Measurements from ENCODE around the gene MISP. TPM values are rescaled to one million over a fixed set of nuclear protein-coding genes. Genes with fewer than 3 reads are reported as not detected.
A peak's percentile ranks its signal among the peaks of the same experiment; 100 is the strongest.

MISP gene
- total and polyA plus RNA-seq, 9 of the 15 experiments (the other 6 are each of a cell fraction or from before 2014, with no cell fraction given), result 0.04 to 0.29 (median 0.05) TPM; not detected in 5

GRCh38 chr19:792306-792885 is 41.5 kb downstream of the MISP start (continued):
- TF ChIP-seq, protein P1, sequence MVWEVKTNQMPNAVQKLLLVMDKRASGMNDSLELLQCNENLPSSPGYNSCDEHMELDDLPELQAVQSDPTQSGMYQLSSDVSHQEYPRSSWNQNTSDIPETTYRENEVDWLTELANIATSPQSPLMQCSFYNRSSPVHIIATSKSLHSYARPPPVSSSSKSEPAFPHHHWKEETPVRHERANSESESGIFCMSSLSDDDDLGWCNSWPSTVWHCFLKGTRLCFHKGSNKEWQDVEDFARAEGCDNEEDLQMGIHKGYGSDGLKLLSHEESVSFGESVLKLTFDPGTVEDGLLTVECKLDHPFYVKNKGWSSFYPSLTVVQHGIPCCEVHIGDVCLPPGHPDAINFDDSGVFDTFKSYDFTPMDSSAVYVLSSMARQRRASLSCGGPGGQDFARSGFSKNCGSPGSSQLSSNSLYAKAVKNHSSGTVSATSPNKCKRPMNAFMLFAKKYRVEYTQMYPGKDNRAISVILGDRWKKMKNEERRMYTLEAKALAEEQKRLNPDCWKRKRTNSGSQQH (CRISPR knock-in tag; IDR thresholded peaks at IDR 0.05), result no peak
- TF ChIP-seq SMAD3 (CRISPR knock-in tag; conservative IDR thresholded peaks at IDR 0.05) (no peak), MYNN (IDR thresholded peaks at IDR 0.05) (no peak), MYNN (CRISPR knock-in tag; IDR thresholded peaks at IDR 0.05) (no peak), NRF1 (conservative IDR thresholded peaks at IDR 0.05 in 1 of 2, IDR thresholded peaks at IDR 0.05 in 1 of 2) (no peak), ZNF263 (CRISPR knock-in tag; IDR thresholded peaks at IDR 0.05; ENCODE audit: borderline replicate concordance) (0 out of 2 replicates have a peak, but pooled peaks have one; percentile 5), SPI1 (IDR thresholded peaks at IDR 0.05; ENCODE audit: borderline replicate concordance, low read depth, low read length) (peak; percentile 77), ZBTB8A (IDR thresholded peaks at IDR 0.05; ENCODE audit: partially characterized antibody) (no peak), SREBF2 (CRISPR knock-in tag; IDR thresholded peaks at IDR 0.05) (no peak), SP1 (CRISPR knock-in tag; IDR thresholded peaks at IDR 0.05) (peak; percentile 52; the same call in 1 of the 2 replicates), LARP7 (IDR thresholded peaks at IDR 0.05) (no peak), GABPA (tag; conservative IDR thresholded peaks at IDR 0.05; ENCODE audit: low read depth) (peak; percentile 17; the same call in 1 of the 2 replicates), PML (IDR thresholded peaks at IDR 0.05; ENCODE audit: low read length) (no peak), DPF2 (IDR thresholded peaks at IDR 0.05) (no peak), ZNF77 (CRISPR knock-in tag; IDR thresholded peaks at IDR 0.05) (no peak), NELFE (IDR thresholded peaks at IDR 0.05; ENCODE audit: insufficient read depth, insufficient read length) (no peak), BDP1 (IDR thresholded peaks at IDR 0.05; ENCODE audit: insufficient read depth, insufficient read length) (no peak), THRB (CRISPR knock-in tag; conservative IDR thresholded peaks at IDR 0.05) (no peak), ZNF592 (IDR thresholded peaks at IDR 0.05) (peak; percentile 59), MYC (IDR thresholded peaks at IDR 0.05; ENCODE audit: low read depth, low read length) (peak; percentile 14; the same call in 1 of the 2 replicates), MYC (CRISPR knock-in tag; IDR thresholded peaks at IDR 0.05; ENCODE audit: borderline replicate concordance, low read depth) (no peak)
- TF ChIP-seq, protein P2, sequence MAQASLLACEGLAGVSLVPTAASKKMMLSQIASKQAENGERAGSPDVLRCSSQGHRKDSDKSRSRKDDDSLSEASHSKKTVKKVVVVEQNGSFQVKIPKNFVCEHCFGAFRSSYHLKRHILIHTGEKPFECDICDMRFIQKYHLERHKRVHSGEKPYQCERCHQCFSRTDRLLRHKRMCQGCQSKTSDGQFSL (CRISPR knock-in tag; IDR thresholded peaks at IDR 0.05), result no peak
- TF ChIP-seq, protein P2 (tag; IDR thresholded peaks at IDR 0.05), result no peak
